B cell (primary cell): ENCODE results near the gene IST1. TPM values are rescaled to one million over a fixed set of nuclear protein-coding genes. Genes with fewer than 3 reads are reported as not detected.
A peak's percentile ranks its signal among the peaks of the same experiment; 100 is the strongest.

Experiments used
- ATAC-seq: fragments of 200-7000 bp; cut with Tn5 transposase; one replicate; pipeline ENCODE4 v1.10.0; 2021; ENCODE audit warnings: low read depth, mild to moderate bottlenecking, moderate number of reproducible peaks, moderate library complexity
- CTCF ChIA-PET: fragments of 350-600 bp; sonication (Branson Sonifier 250); formaldehyde crosslinking; loops from one replicate; lab custom pipeline; 2021; ENCODE audit warnings: antibody characterized with exemption, inconsistent platforms; lab: Charles Lee
- POLR2A ChIA-PET: fragments of 350-600 bp; sonication (Branson Sonifier 250); formaldehyde crosslinking; loops from one replicate; lab custom pipeline; 2021; ENCODE audit warnings: antibody characterized with exemption; lab: Charles Lee
- DNase-seq: peaks from one replicate; pipeline ENCODE4 v3.0.0; 2013
- H2AFZ ChIP-seq: 2 replicates; pipeline ENCODE4 v1.6.1; 2012; ENCODE audit warnings: mild to moderate bottlenecking, low read depth, low read length; ENCODE audit not compliant: insufficient read depth, poor library complexity, severe bottlenecking
- H3K27ac ChIP-seq, 2 donors: 1 replicate in 1 of 2; 2 replicates in 1 of 2; pipeline ENCODE4 v1.5.1; 2012 to 2013; ENCODE audit warnings: low read length in 2 of 2, mild to moderate bottlenecking in 2 of 2, moderate library complexity in 1 of 2
- H3K27me3 ChIP-seq, 4 experiments: fragments of 200-600 bp in 1 of 4; sonication (generic) in 1 of 4; replicated peaks in 1 of 4; 1 replicate in 2 of 4; 2 replicates in 2 of 4; pipeline versions ENCODE4 v1.6.1 to v1.7.0; 2013 to 2016; ENCODE audit warnings: low read length in 3 of 4, mild to moderate bottlenecking in 2 of 4, mixed read lengths in 1 of 4, moderate library complexity in 1 of 4; ENCODE audit not compliant: insufficient read depth in 4 of 4, control insufficient read depth in 3 of 4; ENCODE audit errors: control extremely low read depth in 1 of 4
- H3K36me3 ChIP-seq, 2 experiments: replicated peaks in 1 of 2; 1 replicate in 1 of 2; 2 replicates in 1 of 2; pipeline versions ENCODE4 v1.6.1 to v1.7.1; 2013; ENCODE audit warnings: low read length in 1 of 2; ENCODE audit not compliant: insufficient read depth in 2 of 2, control insufficient read depth in 1 of 2; ENCODE audit errors: control extremely low read depth in 1 of 2, extremely low read depth in 1 of 2
- H3K4me1 ChIP-seq, 2 donors: fragments of 200-600 bp in 1 of 2; sonication (generic) in 1 of 2; 1 replicate in 1 of 2; 2 replicates in 1 of 2; pipeline versions ENCODE4 v1.5.1 to v1.6.1; 2013 to 2017; ENCODE audit warnings: low read length in 2 of 2; ENCODE audit not compliant: control insufficient read depth in 2 of 2, insufficient read depth in 2 of 2
- H3K4me2 ChIP-seq: replicated peaks from 2 replicates; pipeline ENCODE3; 2012; ENCODE audit warnings: mild to moderate bottlenecking, low read depth, low read length; ENCODE audit not compliant: poor library complexity, severe bottlenecking
- H3K4me3 ChIP-seq, 5 experiments: fragments of 200-600 bp in 1 of 5; sonication (generic) in 1 of 5; 1 replicate in 3 of 5; 2 replicates in 2 of 5; pipeline versions ENCODE4 v1.5.1 to v1.7.0; 2011 to 2016; ENCODE audit warnings: low read length in 4 of 5, mild to moderate bottlenecking in 4 of 5, low read depth in 2 of 5, control low read depth in 1 of 5, moderate library complexity in 1 of 5; ENCODE audit not compliant: insufficient read depth in 1 of 5; ENCODE audit errors: control extremely low read depth in 1 of 5, extremely low read depth in 1 of 5
- H3K79me2 ChIP-seq: fragments of 200-600 bp; sonication (generic); one replicate; pipeline ENCODE4 v1.6.0; 2016; ENCODE audit warnings: low read length; ENCODE audit not compliant: control insufficient read depth, insufficient read depth
- H3K9ac ChIP-seq: fragments of 200-600 bp; sonication (generic); 2 replicates; pipeline ENCODE4 v1.6.1; 2017; ENCODE audit warnings: mild to moderate bottlenecking, low read length, moderate library complexity
- H3K9me3 ChIP-seq, 3 donors: one replicate each; pipeline versions ENCODE4 v1.6.1 to v1.7.1; 2013; ENCODE audit warnings: low read length in 2 of 3; ENCODE audit not compliant: control insufficient read depth in 2 of 3, insufficient read depth in 1 of 3; ENCODE audit errors: control extremely low read depth in 1 of 3
- H4K20me1 ChIP-seq: 2 replicates; pipeline ENCODE4 v1.6.0; 2012; ENCODE audit warnings: mild to moderate bottlenecking, low read length; ENCODE audit not compliant: insufficient read depth, control insufficient read depth, poor library complexity, severe bottlenecking
- H3K27ac Mint-ChIP-seq: one replicate; pipeline ENCODE4 v1.8.0; 2021; ENCODE audit warnings: mixed read lengths
- H3K27me3 Mint-ChIP-seq: one replicate; pipeline ENCODE4 v1.8.0; 2021; ENCODE audit warnings: mixed read lengths
- H3K4me1 Mint-ChIP-seq: one replicate; pipeline ENCODE4 v1.8.0; 2021; ENCODE audit warnings: mixed read lengths
- H3K4me3 Mint-ChIP-seq: one replicate; pipeline ENCODE4 v1.8.0; 2021; ENCODE audit warnings: mixed read lengths
- H3K9me3 Mint-ChIP-seq: one replicate; pipeline ENCODE4 v1.8.0; 2022; ENCODE audit warnings: mixed read lengths; ENCODE audit not compliant: insufficient read depth
- EZH2 ChIP-seq: IDR thresholded peaks from 2 replicates; pipeline ENCODE4 v1.6.1; 2012; ENCODE audit warnings: borderline replicate concordance, low read depth, mild to moderate bottlenecking, moderate library complexity, low read length; ENCODE audit not compliant: insufficient read depth, poor library complexity, severe bottlenecking
- WGBS: methylation state at CpG from one replicate; pipeline ENCODE4 v1.1.5; 2013; ENCODE audit warnings: missing lambda C conversion rate; ENCODE audit not compliant: insufficient coverage; 5-methylcytosine and 5-hydroxymethylcytosine counted together
- intact Hi-C: fragments of 100-400 bp; cut with micrococcal nuclease; formaldehyde crosslinking; loops from one replicate; pipeline ENCODE4 v1.10.0; 2022
- polyA plus RNA-seq: library from polyadenylated mRNA; depleted of rRNA; stranded (reverse); fragments of >200 nt; gene quantifications from 2 replicates; pipeline ENCODE4 v1.2.3, GENCODE V29; 2012
- total RNA-seq, 2 donors: library from RNA; stranded (reverse); fragments of 120-200 nt in 1 of 2; gene quantifications; 1 replicate in 1 of 2; 2 replicates in 1 of 2; pipeline versions ENCODE4 v1.2.3 to v1.2.4, GENCODE V29; 2013 to 2022
- TF ChIP-seq, protein P1 (sequence below): fragments of 200-600 bp; IDR thresholded peaks from one replicate; pipeline ENCODE4 v1.8.0; 2022; ENCODE audit warnings: antibody characterized with exemption, mild to moderate bottlenecking

The IST1 gene
- total and polyA plus RNA-seq, 2 donors (not counting 1 experiment from before 2014, with no cell fraction given): 182 to 268 TPM

DNA sequence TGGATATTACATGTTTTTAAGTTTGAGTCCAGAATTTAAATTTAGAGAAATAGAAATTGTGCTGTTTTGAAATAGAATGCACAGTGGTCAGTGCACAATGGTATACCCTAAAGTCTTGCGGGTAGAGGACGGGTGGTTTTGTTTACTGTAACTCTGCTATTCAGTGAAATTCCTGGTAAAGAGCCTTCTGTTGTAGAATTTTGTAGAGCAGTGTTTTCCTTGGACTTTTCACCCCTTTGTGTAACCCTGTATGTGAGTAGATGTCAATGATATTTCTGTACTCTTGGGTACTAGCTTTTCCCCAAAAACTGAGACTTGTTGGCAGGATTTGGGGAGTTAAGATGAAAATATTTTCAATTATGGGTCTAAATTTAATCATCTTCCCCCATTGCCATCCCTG, 19.5 kb downstream of the IST1 start:
- Histone ChIP-seq H3K4me2 (no peak overlapping the region), H2AFZ (no peak overlapping the region), H3K27ac (peak overlapping the region in 1 of 2 donors; percentile 8), H3K9ac (no peak overlapping the region), H3K27me3 (no peaks in the 10 kb centered on the region), H3K79me2 (peaks cover 98% of the 10 kb centered on the region), H3K4me1 (peaks cover 4 to 8% of the 10 kb centered on the region in 2 donors), H3K36me3 (peaks cover 18 to 52% of the 10 kb centered on the region in 2 experiments), H3K9me3 (peaks cover 0 to 5% (median 5%) of the 10 kb centered on the region in 3 donors), H4K20me1 (peaks cover 84% of the 10 kb centered on the region), H3K4me3 (no peak overlapping the region)
- ChIA-PET CTCF (interaction anchor here (1.4 kb wide), 1 partner anchor 32 kb away, joined by 3 read pairs; no protein-coding TSS in a partner anchor), POLR2A (no interaction called here)
- no peak overlapping the region for H3K4me3 Mint-ChIP-seq
- TF ChIP-seq, protein P1, sequence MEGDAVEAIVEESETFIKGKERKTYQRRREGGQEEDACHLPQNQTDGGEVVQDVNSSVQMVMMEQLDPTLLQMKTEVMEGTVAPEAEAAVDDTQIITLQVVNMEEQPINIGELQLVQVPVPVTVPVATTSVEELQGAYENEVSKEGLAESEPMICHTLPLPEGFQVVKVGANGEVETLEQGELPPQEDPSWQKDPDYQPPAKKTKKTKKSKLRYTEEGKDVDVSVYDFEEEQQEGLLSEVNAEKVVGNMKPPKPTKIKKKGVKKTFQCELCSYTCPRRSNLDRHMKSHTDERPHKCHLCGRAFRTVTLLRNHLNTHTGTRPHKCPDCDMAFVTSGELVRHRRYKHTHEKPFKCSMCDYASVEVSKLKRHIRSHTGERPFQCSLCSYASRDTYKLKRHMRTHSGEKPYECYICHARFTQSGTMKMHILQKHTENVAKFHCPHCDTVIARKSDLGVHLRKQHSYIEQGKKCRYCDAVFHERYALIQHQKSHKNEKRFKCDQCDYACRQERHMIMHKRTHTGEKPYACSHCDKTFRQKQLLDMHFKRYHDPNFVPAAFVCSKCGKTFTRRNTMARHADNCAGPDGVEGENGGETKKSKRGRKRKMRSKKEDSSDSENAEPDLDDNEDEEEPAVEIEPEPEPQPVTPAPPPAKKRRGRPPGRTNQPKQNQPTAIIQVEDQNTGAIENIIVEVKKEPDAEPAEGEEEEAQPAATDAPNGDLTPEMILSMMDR: no peak
- TF ChIP-seq EZH2: no peak
- H3K9me3 Mint-ChIP-seq: no peaks in the 10 kb centered on the region
- peaks cover 49% of the 10 kb centered on the region for H3K4me1 Mint-ChIP-seq
- DNase-seq: no peak
- intact Hi-C loops: no loop called here
- no peaks in the 10 kb centered on the region for H3K27me3 Mint-ChIP-seq
- H3K27ac Mint-ChIP-seq: no peak overlapping the region
- no peak for ATAC-seq
- WGBS: 83% methylated on average over 1 of the region's 2 CpGs

DNA sequence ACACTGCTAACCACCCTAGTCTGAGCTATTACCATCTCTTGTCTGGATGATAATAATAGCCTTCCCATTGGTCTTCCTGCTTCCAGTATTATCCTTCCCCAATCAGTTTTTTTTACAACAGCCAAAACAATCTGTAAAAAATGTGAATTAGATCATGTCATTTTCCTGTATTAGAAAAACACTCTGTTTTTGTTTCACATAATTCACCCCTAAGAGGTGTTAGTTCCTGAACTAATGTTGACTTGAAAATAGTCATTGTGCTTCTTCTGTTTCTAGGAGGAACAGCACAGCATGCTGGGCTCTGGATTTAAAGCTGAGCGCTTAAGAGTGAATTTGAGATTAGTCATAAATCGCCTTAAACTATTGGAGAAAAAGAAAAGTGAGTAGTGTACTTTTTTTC, 20.0 kb downstream of the IST1 start:
- H3K4me3 Mint-ChIP-seq: no peak overlapping the region

More for the DNA sequence above, 20.0 kb downstream of the IST1 start:
- intact Hi-C loops: no loop called here
- no peak overlapping the region for H3K4me3 ChIP-seq
- no CpG with 5 or more reads among the region's 2 CpGs for WGBS
- H3K27ac ChIP-seq: peak overlapping the region in 1 of 2 donors; percentile 8
- no peak for TF ChIP-seq EZH2
- TF ChIP-seq, protein P1: no peak
- H3K9ac ChIP-seq: no peak overlapping the region
- peaks cover 84% of the 10 kb centered on the region for H4K20me1 ChIP-seq
- Mint-ChIP-seq H3K9me3 (no peaks in the 10 kb centered on the region), H3K27ac (no peak overlapping the region), H3K4me1 (peaks cover 45% of the 10 kb centered on the region), H3K27me3 (no peaks in the 10 kb centered on the region)
- ATAC-seq: no peak
- DNase-seq: no peak
- peaks cover 98% of the 10 kb centered on the region for H3K79me2 ChIP-seq
- no peak overlapping the region for H2AFZ ChIP-seq
- H3K27me3 ChIP-seq: no peaks in the 10 kb centered on the region
- POLR2A ChIA-PET: no interaction called here
- H3K4me2 ChIP-seq: no peak overlapping the region
- H3K4me1 ChIP-seq: peaks cover 4 to 8% of the 10 kb centered on the region in 2 donors
- CTCF ChIA-PET: interaction anchor here (1.4 kb wide), 1 partner anchor 33 kb away, joined by 3 read pairs; no protein-coding TSS in a partner anchor
- peaks cover 19 to 56% of the 10 kb centered on the region in 2 experiments for H3K36me3 ChIP-seq
- H3K9me3 ChIP-seq: peaks cover 0 to 7% (median 5%) of the 10 kb centered on the region in 3 donors
